NCI-H69 (cell line): ENCODE measurements around the gene LRP8.

Experiments used
- DNase-seq: peaks from one replicate; lab custom pipeline; 2025; lab: John Stamatoyannopoulos, UW

LRP8 gene

DNA sequence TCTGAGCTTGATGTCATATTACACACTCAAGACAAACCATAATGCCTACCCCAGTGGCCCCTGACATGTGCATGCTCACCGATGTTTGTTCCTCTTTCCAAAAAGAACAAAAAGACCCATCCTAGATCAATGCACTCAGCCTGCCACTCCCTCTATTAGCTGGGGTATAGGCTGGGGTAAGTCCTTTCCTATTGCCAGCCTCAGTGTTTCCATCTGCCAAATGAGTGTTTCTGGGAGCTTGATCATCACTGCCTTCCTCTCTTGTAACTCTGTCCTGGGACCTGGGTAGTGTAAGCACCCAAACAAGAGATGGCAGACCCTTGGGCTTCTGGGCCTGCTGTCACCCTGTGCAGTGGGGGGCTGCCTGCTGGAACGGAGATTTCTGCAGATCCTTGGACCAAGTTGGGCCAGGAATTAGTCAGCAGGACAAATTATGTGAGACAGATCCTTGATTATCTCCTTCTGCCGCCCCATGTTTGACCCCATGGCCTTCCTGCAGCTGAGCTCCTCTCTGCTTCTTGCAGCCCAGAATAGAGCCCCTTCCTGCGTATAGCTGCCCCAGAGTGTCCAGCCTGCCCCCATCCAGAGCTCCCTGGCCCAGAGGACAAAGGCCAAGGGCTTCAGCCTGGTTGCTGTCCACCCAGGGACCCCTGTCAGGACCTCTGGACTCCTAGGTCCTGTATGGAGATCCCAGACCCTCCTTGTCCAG is 31.5 kb upstream of the LRP8 start:
- no peak for DNase-seq

- DNase-seq = no peak
Observed at GRCh38 chr1:53356637-53357036, 28.8 kb upstream of the LRP8 start.

- no peak for DNase-seq
Observed at GRCh38 chr1:53354119-53354518, 26.2 kb upstream of the LRP8 start.

DNA sequence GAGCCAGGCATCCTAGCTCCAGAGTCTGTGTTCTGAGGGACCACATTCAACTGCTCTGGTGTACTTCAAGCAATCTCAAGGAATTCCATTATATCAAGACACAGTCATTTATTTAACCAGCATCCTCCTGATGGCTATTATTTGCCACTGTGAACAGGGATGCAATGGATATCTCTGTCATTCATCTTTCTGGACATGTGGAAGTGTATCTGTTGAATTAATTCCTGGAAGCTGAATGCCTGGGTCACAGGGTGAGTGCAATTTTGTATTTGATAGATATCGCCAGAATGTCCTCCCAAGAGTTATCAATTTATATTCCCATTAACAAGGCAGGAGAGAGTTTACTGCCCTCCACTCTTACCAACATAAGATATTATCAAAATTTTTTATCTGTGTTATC is 24.7 kb upstream of the LRP8 start:
- no peak for DNase-seq

GRCh38 chr1:53350853-53351767 is 23.2 kb upstream of the LRP8 start:
- DNase-seq = no peak

- peak; percentile 26 for DNase-seq
Observed at GRCh38 chr1:53349968-53350852, 22.3 kb upstream of the LRP8 start.

GRCh38 chr1:53349369-53349835 is 21.5 kb upstream of the LRP8 start:
- no peak for DNase-seq

DNA sequence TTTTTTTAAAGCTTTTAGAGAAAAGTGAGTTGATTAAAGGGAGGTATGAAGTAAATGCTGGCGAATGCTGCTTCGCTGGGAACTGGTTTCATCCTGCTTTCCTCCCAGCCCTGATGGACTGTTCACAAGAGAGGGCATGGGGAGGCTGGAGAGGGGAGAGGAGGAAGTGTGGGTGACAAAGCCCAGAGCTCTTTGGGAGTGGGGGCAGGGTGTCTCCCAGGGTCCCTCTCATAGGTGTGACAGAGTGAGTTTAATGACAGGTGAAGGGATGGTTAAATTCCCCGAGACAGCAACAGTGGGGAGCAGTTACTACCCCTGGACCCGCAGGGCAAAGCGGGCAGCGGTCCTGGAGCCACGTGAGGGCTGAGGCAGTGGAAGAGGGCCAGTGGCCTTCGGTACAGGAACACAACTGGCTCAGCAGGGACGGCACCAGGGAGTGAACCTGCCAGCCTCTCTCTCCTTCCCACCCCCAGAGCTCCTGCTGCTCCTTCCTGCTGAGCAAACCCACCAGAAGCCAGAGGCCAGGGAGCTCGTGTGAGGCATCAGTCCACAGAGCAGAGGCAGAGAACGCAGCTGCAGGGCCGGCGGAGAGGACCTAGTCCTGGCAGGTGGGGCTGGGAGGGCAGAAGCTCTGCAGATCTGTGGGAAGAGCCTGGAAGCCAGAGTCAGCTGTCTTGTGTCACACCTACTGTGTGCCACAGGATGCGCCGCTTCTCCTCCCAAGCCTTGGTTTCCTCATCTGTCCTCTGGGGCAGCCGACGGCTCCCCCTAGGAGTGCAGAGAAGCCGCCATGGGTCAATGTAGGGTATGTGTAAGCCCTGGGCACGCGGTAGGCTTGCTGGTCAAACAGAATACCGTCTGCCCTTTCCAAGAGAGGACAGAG is 20.9 kb upstream of the LRP8 start:
- DNase-seq = peak; percentile 7

GRCh38 chr1:53346814-53347176 is 18.9 kb upstream of the LRP8 start:
- DNase-seq = no peak

DNA sequence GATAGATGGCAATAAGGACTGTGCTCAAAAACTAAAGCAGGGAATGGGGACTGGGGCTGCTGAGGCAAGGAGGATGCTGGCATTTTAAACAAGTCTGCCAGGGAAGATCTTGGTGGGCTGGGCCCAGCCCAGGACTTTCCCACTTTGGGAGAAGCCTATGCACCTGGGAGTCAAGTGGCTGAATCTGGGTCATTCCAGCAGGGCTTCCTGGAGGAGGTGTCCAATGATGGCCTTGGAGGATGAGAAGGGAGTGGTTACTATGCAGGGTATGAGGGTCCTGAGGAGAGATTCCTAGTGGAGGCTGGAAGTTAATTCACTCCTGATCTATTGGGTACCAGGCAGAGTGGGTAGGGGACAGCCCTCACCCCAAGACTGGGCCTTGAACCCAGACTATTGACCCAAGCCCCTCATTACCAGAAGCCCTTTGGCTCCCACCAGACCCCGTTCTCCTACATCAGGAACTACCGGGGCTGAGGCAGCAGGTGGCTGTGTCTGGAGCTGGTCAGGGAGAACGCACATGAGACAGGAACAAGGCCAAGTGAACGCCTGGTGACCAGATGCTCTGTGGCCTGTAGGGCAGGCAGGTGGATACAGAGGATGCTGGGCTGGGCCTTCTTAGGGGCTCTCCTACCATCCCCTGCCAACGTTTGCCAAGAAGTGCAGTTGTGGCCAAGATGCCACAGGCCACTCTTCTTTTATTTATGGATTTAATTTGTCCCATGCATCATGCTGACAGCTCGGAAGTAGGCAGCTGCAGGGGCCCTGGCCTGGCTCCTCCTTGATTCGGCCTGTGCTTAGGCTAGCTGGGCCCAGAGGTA is 18.3 kb upstream of the LRP8 start:
- peak; percentile 25 for DNase-seq

- no peak for DNase-seq
Observed at GRCh38 chr1:53344921-53345838, 17.3 kb upstream of the LRP8 start.

GRCh38 chr1:53343831-53344668 is 16.2 kb upstream of the LRP8 start:
- peak; percentile 71 for DNase-seq

DNA sequence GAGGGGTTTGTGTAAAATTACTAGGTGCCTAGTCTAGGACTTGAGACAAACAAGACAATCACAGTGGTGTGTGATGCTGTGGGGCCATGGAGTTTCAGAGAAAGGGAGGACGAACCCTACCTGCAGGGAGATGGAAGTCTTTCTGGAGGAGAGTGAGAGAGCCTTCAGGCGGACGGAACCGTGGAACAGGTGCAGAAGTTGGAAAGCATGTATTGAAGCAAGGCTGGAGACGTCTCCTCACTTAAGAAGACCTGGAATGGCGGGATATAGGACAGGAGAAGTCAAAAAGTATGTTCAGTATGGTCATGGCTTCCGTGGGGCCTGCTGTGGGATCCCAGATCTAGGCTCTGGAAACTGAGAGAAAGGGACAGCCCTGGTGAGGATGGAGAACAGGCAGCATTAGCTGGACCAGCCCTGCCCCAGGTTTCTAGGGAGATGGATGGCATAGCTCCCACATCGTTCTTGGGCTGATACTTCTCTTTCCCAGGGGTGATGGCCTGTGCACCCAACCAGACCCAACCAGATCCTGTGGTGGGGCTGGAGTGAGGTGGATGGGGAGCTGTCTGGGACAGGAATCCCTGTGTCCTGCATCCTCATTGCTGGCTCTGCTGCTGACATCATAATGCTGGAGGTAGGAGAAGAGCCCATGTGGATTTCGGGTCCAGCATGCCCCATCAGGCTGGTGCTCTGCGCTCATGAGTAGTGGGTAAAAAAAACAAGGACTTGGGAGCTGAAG is 15.0 kb upstream of the LRP8 start:
- DNase-seq = no peak

GRCh38 chr1:53341961-53342707 is 14.3 kb upstream of the LRP8 start:
- no peak for DNase-seq

DNA sequence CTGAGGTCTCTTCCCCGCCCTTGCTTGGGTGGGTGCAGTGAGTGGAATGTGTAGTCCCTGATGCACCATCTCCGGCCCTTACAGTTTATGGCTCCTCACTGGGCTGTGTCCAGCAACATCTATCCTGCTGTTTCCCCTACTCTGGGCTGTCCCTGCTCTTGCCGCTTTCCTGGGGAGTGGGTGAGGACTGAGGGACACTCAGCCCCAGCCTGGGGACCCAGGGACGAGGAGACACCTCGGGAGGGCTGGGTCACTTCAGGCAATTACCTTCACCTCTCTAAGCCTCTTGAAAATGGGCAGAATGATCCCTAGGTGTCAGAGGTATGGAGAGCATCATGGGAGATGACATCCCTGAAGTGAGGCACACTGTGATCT is 13.6 kb upstream of the LRP8 start:
- DNase-seq = no peak

GRCh38 chr1:53340660-53341520 is 13.0 kb upstream of the LRP8 start:
- no peak for DNase-seq
